ENCODE data around the gene TIAM2.

TIAM2 gene

GRCh38 chr6:155235087-155235486, 240.0 kb downstream of the TIAM2 start:
- DNase-seq (ENCODE audit: low spot score): no peak

GRCh38 chr6:155237613-155238012, 242.5 kb downstream of the TIAM2 start:
- DNase-seq (ENCODE audit: low spot score): no peak

GRCh38 chr6:155240905-155241600, 245.9 kb downstream of the TIAM2 start:
- no peak for DNase-seq (ENCODE audit: low spot score)

- DNase-seq (ENCODE audit: low spot score): no peak
Observed at GRCh38 chr6:155241966-155242365, 246.9 kb downstream of the TIAM2 start.

GRCh38 chr6:155244434-155244833, 249.3 kb downstream of the TIAM2 start:
- no peak for DNase-seq (ENCODE audit: low spot score)

GRCh38 chr6:155245193-155245592, 250.1 kb downstream of the TIAM2 start:
- DNase-seq (ENCODE audit: low spot score): no peak

- DNase-seq (ENCODE audit: low spot score): no peak
Observed at GRCh38 chr6:155245831-155246230, 250.7 kb downstream of the TIAM2 start.

GRCh38 chr6:155246825-155247224, 251.7 kb downstream of the TIAM2 start:
- no peak for DNase-seq (ENCODE audit: low spot score)

- DNase-seq (ENCODE audit: low spot score): no peak
Observed at GRCh38 chr6:155247618-155248007, 252.5 kb downstream of the TIAM2 start.

GRCh38 chr6:155248008-155249001, 253.2 kb downstream of the TIAM2 start:
- DNase-seq (ENCODE audit: low spot score): peak; percentile 58

GRCh38 chr6:155250701-155251381, 255.7 kb downstream of the TIAM2 start:
- no peak for DNase-seq (ENCODE audit: low spot score)

- DNase-seq (ENCODE audit: low spot score): no peak
Observed at GRCh38 chr6:155252581-155252980, 257.5 kb downstream of the TIAM2 start.

- DNase-seq (ENCODE audit: low spot score): no peak
Observed at GRCh38 chr6:155253337-155253736, 258.2 kb downstream of the TIAM2 start.

GRCh38 chr6:155254139-155254538, 259.0 kb downstream of the TIAM2 start:
- DNase-seq (ENCODE audit: low spot score): no peak

GRCh38 chr6:155256122-155256795, 261.1 kb downstream of the TIAM2 start:
- DNase-seq (ENCODE audit: low spot score): no peak

GRCh38 chr6:155257796-155258195, 262.7 kb downstream of the TIAM2 start:
- DNase-seq (ENCODE audit: low spot score): no peak

- DNase-seq (ENCODE audit: low spot score): no peak
Observed at GRCh38 chr6:155259204-155259603, 264.1 kb downstream of the TIAM2 start.

- no peak for DNase-seq (ENCODE audit: low spot score)
Observed at GRCh38 chr6:155259897-155260296, 264.8 kb downstream of the TIAM2 start.

GRCh38 chr6:155260686-155261085, 265.6 kb downstream of the TIAM2 start:
- no peak for DNase-seq (ENCODE audit: low spot score)

- peak; percentile 54 for DNase-seq (ENCODE audit: low spot score)
Observed at GRCh38 chr6:155261111-155261900, 266.2 kb downstream of the TIAM2 start.

GRCh38 chr6:155262655-155263054, 267.5 kb downstream of the TIAM2 start:
- no peak for DNase-seq (ENCODE audit: low spot score)

All from ecto neural progenitor cell (in vitro differentiated cells).